GM06990 (cell line): ENCODE measurements around the gene HOXA6.

ENCODE experiments used
- DNase-seq: peaks from one replicate; pipeline ENCODE4 v3.0.0-alpha.2; 2011; ENCODE audit not compliant: insufficient read length; ENCODE audit errors: extremely low read depth
- H3K27me3 ChIP-seq: replicated peaks from 2 replicates; pipeline ENCODE4 v1.6.0; 2011; ENCODE audit warnings: low read length; ENCODE audit not compliant: control insufficient read depth, insufficient read depth
- H3K36me3 ChIP-seq: 2 replicates; pipeline ENCODE4 v1.5.1; 2011; ENCODE audit warnings: low read length; ENCODE audit not compliant: control insufficient read depth, insufficient read depth
- H3K4me3 ChIP-seq: replicated peaks from 2 replicates; pipeline ENCODE4 v1.5.1; 2011; ENCODE audit warnings: low read depth, mild to moderate bottlenecking, control low read depth, low read length
- TF ChIP-seq, protein P1 (sequence below): IDR thresholded peaks from 2 replicates; pipeline ENCODE4 v1.5.1; 2011; ENCODE audit warnings: low read length, control low read depth, mild to moderate bottlenecking, inconsistent platforms; ENCODE audit not compliant: insufficient read depth, poor library complexity, severe bottlenecking

Gene HOXA6

DNA sequence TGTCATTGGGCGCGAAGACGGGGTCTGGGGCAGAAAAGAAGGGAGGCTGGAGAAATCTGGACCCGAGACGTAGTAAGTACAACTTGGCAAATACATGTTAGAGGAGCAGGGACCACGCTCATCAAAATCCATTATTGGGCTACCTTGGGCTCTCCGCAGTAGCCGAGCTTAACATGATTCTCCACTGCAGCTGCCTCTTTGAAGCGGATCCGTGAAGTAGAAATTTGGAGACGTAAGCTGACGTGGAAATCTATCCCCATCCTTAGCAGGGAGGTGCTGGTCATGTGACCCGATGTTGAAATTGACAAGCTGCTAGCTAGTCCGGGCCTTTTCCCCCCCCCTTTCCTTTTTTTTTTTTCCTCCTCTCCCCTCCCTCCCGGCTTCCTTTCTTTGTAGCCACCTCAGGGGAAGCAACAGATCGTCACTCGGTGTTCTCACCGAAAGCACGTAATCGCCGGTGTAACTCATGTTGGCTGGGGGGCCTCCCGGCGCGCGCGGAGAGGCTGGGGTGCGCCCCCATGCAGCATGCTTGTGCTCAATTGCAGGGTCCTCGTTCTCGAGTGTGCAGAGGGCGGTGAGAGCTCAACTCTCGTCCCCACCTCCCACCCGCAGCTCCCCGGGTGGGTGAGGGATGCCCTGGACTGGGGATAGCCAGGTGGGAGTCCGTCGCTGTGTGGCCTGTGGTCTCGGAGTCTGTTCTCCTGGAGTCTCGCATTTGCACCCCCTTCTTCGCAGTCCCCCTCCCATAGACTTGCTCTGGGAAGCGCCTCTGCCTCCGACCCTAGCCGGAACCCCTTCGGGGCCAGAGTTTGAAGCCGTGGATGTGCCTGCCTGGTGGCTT is 37.7 kb upstream of the HOXA6 start, which contains the start of gene HOXA11:
Gene HOXA11 (minus strand): TSS at position 220 of the 841 bp plus-strand sequence. CDS start 88 bp downstream, at position 132.
- H3K36me3 ChIP-seq, result no peaks in the 10 kb centered on the region
- peak within 1 kb of the TSS; percentile 43 for H3K4me3 ChIP-seq
- no peak for DNase-seq
- TF ChIP-seq, protein P1, sequence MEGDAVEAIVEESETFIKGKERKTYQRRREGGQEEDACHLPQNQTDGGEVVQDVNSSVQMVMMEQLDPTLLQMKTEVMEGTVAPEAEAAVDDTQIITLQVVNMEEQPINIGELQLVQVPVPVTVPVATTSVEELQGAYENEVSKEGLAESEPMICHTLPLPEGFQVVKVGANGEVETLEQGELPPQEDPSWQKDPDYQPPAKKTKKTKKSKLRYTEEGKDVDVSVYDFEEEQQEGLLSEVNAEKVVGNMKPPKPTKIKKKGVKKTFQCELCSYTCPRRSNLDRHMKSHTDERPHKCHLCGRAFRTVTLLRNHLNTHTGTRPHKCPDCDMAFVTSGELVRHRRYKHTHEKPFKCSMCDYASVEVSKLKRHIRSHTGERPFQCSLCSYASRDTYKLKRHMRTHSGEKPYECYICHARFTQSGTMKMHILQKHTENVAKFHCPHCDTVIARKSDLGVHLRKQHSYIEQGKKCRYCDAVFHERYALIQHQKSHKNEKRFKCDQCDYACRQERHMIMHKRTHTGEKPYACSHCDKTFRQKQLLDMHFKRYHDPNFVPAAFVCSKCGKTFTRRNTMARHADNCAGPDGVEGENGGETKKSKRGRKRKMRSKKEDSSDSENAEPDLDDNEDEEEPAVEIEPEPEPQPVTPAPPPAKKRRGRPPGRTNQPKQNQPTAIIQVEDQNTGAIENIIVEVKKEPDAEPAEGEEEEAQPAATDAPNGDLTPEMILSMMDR, result no peak
- peaks cover 11% of the 10 kb centered on the region for H3K27me3 ChIP-seq

DNA sequence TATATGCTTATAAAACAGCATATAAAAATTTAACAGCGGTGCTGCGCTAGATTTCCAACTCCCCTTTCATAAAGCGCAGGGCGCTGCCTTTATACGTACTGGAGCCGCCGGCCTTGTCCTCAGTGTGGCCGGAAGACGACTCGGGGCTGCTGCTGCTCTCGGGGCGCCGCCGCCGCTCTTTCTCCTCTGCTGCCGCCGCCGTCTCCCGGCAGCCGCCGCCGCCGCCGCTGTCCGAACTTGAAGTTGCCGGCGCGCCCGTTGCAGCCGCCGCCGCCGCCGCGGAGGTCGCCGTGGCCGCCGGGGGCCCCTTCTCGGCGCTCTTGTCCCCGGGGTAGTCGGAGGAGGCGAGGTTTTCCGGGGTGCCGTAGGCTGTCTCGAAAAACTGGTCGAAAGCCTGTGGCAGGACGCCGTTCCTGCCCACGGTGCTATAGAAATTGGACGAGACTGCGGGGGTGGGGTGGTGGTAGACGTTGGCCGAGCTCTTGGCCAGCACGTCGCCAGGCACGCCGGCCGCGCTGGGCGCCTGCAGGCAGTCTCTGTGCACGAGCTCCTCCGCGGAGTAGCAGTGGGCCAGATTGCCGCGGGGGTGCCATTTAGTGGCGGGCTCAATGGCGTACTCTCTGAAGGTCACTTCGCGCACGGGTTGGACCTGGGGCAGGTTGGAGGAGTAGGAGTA is 36.9 kb upstream of the HOXA6 start:
- H3K27me3 ChIP-seq, result peaks cover 6% of the 10 kb centered on the region
- TF ChIP-seq, protein P1, result no peak
- no peaks in the 10 kb centered on the region for H3K36me3 ChIP-seq
- no peak for DNase-seq
- peak overlapping the region; percentile 43 for H3K4me3 ChIP-seq

DNA sequence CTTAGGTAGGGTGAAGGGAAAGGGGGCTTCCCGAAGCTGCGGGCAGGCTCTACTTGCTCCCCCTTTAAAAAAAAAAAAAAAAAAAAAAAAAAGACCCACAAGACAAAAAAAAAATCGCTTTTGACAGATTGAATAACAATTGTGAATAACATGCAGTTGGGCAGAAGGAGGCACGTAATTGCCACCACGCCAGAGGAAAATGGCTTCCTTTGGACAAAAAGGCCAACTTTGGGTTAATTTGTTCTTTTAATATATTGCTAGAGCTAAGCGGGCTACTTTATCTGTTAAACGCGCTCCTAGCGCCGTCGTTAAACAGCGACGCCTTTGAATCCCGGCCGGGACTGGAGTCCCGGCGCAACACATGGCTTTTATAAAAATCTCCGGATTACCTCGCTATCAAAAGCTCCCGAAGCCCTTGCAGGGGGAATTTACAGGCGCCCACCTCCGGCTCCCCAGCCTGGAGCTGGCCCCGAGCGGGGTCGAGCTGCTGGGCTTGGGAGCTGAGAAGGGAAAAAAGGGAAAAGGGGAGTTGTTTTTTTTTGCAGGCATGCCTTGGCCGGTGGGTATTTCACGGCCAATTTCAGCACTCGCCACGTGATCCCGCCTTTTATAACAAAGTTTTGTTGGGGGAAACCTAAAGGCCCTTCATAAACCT is 36.2 kb upstream of the HOXA6 start:
- H3K4me3 ChIP-seq, result peak overlapping the region; percentile 43
- H3K27me3 ChIP-seq, result peaks cover 6% of the 10 kb centered on the region

DNA sequence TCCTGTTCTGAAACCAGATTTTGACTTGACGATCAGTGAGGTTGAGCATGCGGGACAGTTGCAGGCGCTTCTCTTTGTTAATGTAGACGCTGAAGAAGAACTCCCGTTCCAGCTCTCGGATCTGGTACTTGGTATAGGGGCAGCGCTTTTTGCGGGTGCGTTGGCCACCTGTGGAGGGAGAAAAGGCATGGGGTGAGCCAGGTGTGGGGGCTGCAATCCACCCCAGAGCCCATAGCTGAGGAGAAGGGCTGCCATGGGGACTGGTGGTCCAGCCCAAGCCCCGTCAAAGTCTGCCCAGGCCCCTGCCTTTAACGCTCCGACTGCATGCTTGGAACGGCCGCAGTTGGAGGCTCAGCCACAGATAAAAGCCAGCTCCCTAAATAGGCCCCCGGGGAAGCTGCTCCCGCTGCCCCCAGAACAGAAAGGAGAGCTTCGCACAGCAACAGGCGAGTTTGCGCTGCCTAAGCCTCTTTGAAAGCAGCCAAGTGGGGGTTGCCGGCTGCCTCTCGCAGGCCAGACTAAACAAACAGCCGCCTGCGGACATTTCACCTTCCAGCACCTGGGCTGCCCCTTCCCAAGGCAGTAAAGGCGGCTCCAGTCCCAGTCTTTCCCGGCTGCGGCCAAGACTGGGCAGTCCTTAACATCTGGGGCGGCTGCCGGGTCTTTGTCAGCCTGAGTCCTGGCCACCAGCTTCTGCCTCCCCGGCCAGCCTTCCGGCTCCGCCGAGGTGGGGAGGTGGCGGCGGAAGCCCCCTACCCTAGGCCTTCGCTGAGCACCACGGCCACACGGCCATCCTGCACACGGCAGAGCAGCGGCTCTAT is 35.5 kb upstream of the HOXA6 start:
- DNase-seq, result no peak
- no peaks in the 10 kb centered on the region for H3K36me3 ChIP-seq
- H3K4me3 ChIP-seq, result no peak overlapping the region
- TF ChIP-seq, protein P1, result no peak
- peaks cover 6% of the 10 kb centered on the region for H3K27me3 ChIP-seq

More for the DNA sequence above, 36.2 kb upstream of the HOXA6 start:
- TF ChIP-seq, protein P1, result no peak
- no peaks in the 10 kb centered on the region for H3K36me3 ChIP-seq
- DNase-seq, result no peak

DNA sequence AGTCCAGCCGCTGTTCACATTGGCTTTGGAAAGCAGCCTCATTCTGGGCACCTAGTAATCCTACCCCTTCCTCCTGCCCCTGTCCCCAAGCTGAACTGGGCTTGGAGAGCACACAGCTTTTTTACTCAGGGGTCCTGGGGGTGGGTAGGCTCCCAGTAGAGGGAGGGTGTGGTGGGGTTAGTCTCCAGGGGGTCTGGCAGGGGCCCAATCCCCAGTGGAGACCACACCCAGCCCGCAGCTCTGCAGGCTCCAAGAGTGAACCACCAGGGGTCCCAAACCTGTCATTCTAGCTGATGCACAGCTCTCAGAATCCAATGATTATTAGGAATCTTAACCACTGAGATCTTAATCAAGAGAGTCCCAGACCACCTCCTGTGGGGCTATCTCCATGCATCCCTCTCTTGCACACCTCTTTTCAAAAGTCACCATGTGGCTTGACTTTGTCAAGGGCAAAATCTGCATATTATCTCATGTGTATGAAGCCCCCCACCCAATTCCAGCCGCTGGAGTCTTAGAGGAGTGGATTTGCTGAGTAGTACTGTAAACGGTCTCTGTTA is 34.8 kb upstream of the HOXA6 start:
- TF ChIP-seq, protein P1, result no peak
- Histone ChIP-seq H3K4me3 (no peak overlapping the region), H3K27me3 (peaks cover 6% of the 10 kb centered on the region), H3K36me3 (no peaks in the 10 kb centered on the region)
- no peak for DNase-seq
